K562 (cell line): ENCODE measurements around the gene ADGRA3.

Experiments
- FOXJ3 ChIP-seq: sonication (generic); formaldehyde crosslinking; IDR thresholded peaks from 2 replicates; pipeline ENCODE4 v1.4.0; 2020; ENCODE audit warnings: mild to moderate bottlenecking, missing genetic modification reagents
- SMC3 ChIP-seq: conservative IDR thresholded peaks from 2 replicates; pipeline ENCODE4 v1.6.1; 2011; ENCODE audit warnings: low read depth, low read length, improper control_type of control experiment; ENCODE audit not compliant: insufficient read depth
- ZNF274 ChIP-seq: IDR thresholded peaks from 2 replicates; pipeline ENCODE4 v1.6.1; 2011; ENCODE audit warnings: low read depth, mild to moderate bottlenecking, low read length, moderate library complexity, borderline replicate concordance
- TF ChIP-seq, protein P1 (sequence below): sonication (generic); formaldehyde crosslinking; IDR thresholded peaks from 2 replicates; pipeline ENCODE4 v1.8.0; 2022; ENCODE audit warnings: mild to moderate bottlenecking, missing genetic modification reagents

DNA sequence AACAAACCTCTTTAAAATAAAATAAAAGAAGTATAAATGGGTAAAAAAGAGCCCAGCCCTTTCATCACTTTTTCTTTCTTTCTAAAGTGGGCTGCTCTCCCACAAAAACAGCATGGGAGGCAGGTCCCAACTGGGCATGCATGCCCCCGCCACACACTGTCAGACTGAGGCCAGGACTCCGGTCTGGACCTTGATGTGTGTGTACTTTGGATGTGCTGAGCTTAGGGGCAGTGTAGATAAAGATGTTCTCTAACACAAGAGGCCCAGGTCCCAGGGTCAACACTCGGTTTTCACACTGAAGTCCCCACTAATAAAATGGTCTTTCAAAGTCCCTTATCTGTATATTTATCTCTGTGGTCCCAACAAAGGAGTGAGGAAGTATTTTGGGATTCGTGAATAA, 44.4 kb downstream of the ADGRA3 start:
- no peak for TF ChIP-seq SMC3
- TF ChIP-seq, protein P1, sequence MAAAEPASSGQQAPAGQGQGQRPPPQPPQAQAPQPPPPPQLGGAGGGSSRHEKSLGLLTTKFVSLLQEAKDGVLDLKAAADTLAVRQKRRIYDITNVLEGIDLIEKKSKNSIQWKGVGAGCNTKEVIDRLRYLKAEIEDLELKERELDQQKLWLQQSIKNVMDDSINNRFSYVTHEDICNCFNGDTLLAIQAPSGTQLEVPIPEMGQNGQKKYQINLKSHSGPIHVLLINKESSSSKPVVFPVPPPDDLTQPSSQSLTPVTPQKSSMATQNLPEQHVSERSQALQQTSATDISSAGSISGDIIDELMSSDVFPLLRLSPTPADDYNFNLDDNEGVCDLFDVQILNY (CRISPR knock-in tag): no peak
- no peak for TF ChIP-seq FOXJ3 (CRISPR knock-in tag)
- no peak for TF ChIP-seq ZNF274
